Lower lobe of right lung (tissue), 2 donors: ENCODE data around the gene MAVS. TPM values are rescaled to one million over a fixed set of nuclear protein-coding genes. Genes with fewer than 3 reads are reported as not detected.

ENCODE experiments used
- ATAC-seq, 2 donors: fragments of 200-7000 bp; cut with Tn5 transposase; one replicate each; pipeline ENCODE4 v1.9.1; 2020 to 2022; ENCODE audit warnings: mild to moderate bottlenecking in 2 of 2, moderate library complexity in 2 of 2
- DNase-seq: peaks from one replicate; pipeline ENCODE4 v3.0.0-alpha.2; 2020
- H3K27ac ChIP-seq: fragments of 200-600 bp; one replicate; pipeline ENCODE4 v1.8.0; 2022
- H3K27me3 ChIP-seq: fragments of 200-600 bp; one replicate; pipeline ENCODE4 v1.8.0; 2022; ENCODE audit warnings: low read depth
- H3K36me3 ChIP-seq: fragments of 200-600 bp; one replicate; pipeline ENCODE4 v1.8.0; 2022; ENCODE audit warnings: mild to moderate bottlenecking
- H3K4me1 ChIP-seq: fragments of 200-600 bp; one replicate; pipeline ENCODE4 v1.8.0; 2022
- H3K4me3 ChIP-seq: fragments of 200-600 bp; one replicate; pipeline ENCODE4 v1.8.0; 2022; ENCODE audit warnings: mild to moderate bottlenecking
- H3K9me3 ChIP-seq: fragments of 200-600 bp; one replicate; pipeline ENCODE4 v1.8.0; 2022
- intact Hi-C: fragments of 100-400 bp; cut with DNase I; formaldehyde crosslinking; loops from one replicate; pipeline ENCODE4 v1.11.0; 2022
- total RNA-seq: library from RNA; stranded (reverse); fragmentation: NEBNext Ultra II Directional; extraction: Animal tissue kit (Norgen Biotek cat#: 25700); gene quantifications from one replicate; pipeline ENCODE4 v1.2.1, GENCODE V29; 2021
- TF ChIP-seq, protein P1 (sequence below): fragments of 200-600 bp; IDR thresholded peaks from one replicate; pipeline ENCODE4 v1.8.0; 2022; ENCODE audit warnings: antibody characterized with exemption, mild to moderate bottlenecking
- donor health status: DM: no; HTN: yes; CAD: no; lungs with severe emphysema.

Gene MAVS
- total RNA-seq, 1 donor from 2014 or later: 42.9 TPM

DNA sequence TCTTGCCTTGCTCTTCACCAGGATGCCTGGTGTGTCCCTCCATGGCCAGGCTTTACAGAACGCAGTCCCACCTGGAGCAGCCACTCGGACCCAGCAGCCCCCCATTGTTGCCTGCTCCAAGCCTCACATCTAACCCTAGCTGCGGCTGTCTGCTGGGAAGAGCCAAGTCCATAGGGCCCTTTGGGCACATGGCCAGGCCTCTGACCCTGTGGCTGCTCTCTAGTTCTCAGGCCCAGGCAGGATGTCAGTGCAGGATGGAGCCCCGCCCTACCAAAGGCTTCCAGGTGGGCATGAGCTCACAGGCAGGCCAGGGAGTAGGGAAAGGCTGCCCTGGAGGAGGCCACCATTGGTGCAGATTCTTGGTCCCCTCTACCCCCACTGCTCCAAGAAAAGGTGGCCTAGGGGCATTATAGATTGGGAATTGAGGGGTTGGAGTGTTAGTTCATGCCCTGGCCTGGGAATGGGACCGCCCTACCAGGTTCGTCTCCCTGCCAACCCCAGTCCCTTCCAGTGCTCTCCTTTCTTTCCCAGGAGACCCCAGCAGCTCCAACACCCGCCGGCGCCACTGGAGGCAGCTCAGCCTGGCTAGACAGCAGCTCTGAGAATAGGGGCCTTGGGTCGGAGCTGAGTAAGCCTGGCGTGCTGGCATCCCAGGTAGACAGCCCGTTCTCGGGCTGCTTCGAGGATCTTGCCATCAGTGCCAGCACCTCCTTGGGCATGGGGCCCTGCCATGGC lies 18.7 kb downstream of the MAVS start:
- H3K4me1 ChIP-seq: no peaks in the 10 kb centered on the region
- intact Hi-C loops: no loop called here
- no peaks in the 10 kb centered on the region for H3K9me3 ChIP-seq
- no peak overlapping the region for H3K27ac ChIP-seq
- no peak overlapping the region for H3K4me3 ChIP-seq
- peaks cover 96% of the 10 kb centered on the region for H3K36me3 ChIP-seq
- ATAC-seq (no peak), DNase-seq (no peak)
- H3K27me3 ChIP-seq: no peaks in the 10 kb centered on the region
- TF ChIP-seq, protein P1, sequence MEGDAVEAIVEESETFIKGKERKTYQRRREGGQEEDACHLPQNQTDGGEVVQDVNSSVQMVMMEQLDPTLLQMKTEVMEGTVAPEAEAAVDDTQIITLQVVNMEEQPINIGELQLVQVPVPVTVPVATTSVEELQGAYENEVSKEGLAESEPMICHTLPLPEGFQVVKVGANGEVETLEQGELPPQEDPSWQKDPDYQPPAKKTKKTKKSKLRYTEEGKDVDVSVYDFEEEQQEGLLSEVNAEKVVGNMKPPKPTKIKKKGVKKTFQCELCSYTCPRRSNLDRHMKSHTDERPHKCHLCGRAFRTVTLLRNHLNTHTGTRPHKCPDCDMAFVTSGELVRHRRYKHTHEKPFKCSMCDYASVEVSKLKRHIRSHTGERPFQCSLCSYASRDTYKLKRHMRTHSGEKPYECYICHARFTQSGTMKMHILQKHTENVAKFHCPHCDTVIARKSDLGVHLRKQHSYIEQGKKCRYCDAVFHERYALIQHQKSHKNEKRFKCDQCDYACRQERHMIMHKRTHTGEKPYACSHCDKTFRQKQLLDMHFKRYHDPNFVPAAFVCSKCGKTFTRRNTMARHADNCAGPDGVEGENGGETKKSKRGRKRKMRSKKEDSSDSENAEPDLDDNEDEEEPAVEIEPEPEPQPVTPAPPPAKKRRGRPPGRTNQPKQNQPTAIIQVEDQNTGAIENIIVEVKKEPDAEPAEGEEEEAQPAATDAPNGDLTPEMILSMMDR: no peak

DNA sequence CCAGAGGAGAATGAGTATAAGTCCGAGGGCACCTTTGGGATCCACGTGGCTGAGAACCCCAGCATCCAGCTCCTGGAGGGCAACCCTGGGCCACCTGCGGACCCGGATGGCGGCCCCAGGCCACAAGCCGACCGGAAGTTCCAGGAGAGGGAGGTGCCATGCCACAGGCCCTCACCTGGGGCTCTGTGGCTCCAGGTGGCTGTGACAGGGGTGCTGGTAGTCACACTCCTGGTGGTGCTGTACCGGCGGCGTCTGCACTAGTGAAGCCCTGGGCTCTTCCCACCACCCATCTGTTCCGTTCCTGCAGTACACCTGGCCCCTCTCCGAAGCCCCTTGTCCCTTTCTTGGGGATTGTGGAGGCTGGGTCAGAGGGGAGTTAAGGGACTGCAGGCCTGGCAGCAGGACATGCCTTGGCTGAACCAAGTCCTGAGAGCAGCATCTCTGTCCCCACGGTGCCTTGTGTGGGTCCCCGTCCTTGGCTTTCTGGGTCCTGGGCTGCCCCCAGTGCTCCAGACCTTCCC lies 19.3 kb downstream of the MAVS start:
- Histone ChIP-seq H3K4me1 (no peaks in the 10 kb centered on the region), H3K36me3 (peaks cover 93% of the 10 kb centered on the region), H3K4me3 (no peak overlapping the region), H3K9me3 (no peaks in the 10 kb centered on the region), H3K27me3 (no peaks in the 10 kb centered on the region), H3K27ac (no peak overlapping the region)
- DNase-seq (no peak), ATAC-seq (no peak)
- TF ChIP-seq, protein P1: no peak
- intact Hi-C loops: no loop called here

DNA sequence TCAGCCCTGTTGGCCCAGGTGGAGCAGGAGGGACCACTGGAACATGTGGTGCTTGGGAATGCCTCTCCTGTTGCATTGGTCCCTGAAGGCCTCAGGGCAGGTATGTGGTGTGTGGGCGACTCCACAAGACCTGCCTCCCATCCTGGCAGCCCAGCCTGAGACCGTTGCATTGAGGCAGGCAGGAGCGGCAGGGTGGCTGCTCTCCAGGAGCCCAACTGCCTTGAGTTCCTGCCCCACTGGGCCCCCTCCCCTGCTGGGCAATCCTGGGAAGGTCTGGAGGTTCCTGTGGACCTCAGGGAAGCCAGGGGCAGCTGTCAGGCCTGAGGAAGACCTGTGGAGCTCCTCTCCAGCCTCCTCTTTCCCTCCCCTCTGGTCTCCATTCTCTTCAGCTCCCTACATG lies 19.8 kb downstream of the MAVS start:
- Histone ChIP-seq H3K9me3 (no peaks in the 10 kb centered on the region), H3K4me1 (no peaks in the 10 kb centered on the region), H3K4me3 (no peak overlapping the region), H3K36me3 (peaks cover 93% of the 10 kb centered on the region), H3K27me3 (no peaks in the 10 kb centered on the region), H3K27ac (no peak overlapping the region)
- intact Hi-C loops: no loop called here
- ATAC-seq: no peak
- TF ChIP-seq, protein P1: no peak
- DNase-seq: no peak

DNA sequence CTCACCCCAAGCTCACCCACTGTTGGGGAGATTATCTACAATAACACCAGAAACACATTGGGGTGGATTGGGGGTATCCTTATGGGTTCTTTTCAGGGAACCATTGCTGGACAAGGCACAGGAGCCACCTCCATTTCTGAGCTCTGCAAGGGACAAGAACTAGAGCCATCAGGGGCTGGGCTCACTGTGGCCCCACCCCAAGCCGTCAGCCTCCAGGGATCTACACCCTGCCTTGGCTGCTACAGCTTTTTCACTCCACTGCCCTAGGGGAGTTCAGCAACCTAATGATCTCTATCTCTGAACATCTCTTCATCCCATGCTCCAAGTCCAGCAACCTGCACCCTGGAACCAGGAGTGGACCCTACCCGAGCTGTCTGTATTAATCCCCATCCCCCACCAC lies 21.2 kb downstream of the MAVS start:
- H3K36me3 ChIP-seq: peaks cover 91% of the 10 kb centered on the region
- intact Hi-C loops: no loop called here

DNA sequence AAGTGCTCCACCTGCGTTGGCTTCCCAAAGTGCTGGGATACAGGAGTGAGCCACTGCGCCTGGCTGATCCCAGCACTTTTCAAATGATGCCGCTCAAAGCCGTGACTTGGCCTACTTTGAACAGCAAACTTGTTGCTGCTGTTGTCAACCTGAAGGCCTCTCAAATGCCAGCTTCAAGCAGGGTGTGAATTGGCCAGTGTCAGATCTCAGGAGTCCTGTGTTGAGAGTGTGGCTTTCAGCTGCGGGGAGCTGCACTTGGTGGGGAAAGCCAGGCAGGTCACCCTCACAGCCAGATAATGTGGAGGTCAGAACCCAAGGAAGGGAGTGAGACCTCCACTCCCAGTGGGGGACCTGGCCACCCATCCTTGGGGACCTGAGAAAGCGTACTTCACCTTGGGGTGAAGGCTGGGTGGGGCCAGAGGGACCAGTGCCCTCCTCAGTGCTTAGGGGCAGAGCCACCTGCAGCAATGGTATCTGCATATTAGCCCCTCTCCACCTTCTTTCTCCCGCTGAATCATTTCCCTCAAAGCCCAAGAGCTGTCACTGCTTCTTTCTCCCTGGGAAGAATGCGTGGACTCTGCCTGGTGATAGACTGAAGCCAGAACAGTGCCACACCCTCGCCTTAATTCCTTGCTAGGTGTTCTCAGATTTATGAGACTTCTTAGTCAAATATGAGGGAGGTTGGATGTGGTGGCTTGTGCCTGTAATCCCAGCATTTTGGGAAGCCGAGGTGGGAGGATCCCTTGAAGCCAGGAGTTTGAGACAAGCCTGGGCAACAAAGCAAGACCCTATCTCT lies 23.4 kb downstream of the MAVS start:
- no peak overlapping the region for H3K4me3 ChIP-seq
- no peaks in the 10 kb centered on the region for H3K27me3 ChIP-seq
- H3K27ac ChIP-seq: no peak overlapping the region
- intact Hi-C loops: no loop called here
- no peak for DNase-seq
- TF ChIP-seq, protein P1: no peak
- peaks cover 90% of the 10 kb centered on the region for H3K36me3 ChIP-seq
- H3K9me3 ChIP-seq: no peaks in the 10 kb centered on the region
- H3K4me1 ChIP-seq: no peaks in the 10 kb centered on the region
- ATAC-seq: no peak

More for the DNA sequence above, 21.2 kb downstream of the MAVS start:
- Histone ChIP-seq H3K4me1 (no peaks in the 10 kb centered on the region), H3K27ac (no peak overlapping the region), H3K27me3 (no peaks in the 10 kb centered on the region), H3K9me3 (no peaks in the 10 kb centered on the region), H3K4me3 (no peak overlapping the region)
- ATAC-seq (no peak), DNase-seq (no peak)
- TF ChIP-seq, protein P1: no peak
